HG03066 (cell line): Measurements from ENCODE around the gene ADCY10.
"Not testable (repeated sequence)": the region's sequence is repeated elsewhere in the genome, so short reads cannot be mapped to it uniquely, and the experiment has no call there.

Experiments used
- ATAC-seq: cut with Tn5 transposase; IDR thresholded peaks from one replicate; pipeline ENCODE4 v1.9.1; 2021; ENCODE audit warnings: low read depth; ENCODE audit not compliant: unreplicated experiment

The ADCY10 gene

GRCh38 chr1:167913895-167914496 is at the start of gene ADCY10:
ADCY10 (minus strand) TSS chr1:167914134; CDS start chr1:167905140, 8,994 bp downstream.
- ATAC-seq: no peak

GRCh38 chr1:167957710-167958109 is 43.8 kb upstream of the ADCY10 start:
- no peak for ATAC-seq

GRCh38 chr1:167955915-167956314 is 42.0 kb upstream of the ADCY10 start:
- no peak for ATAC-seq

GRCh38 chr1:167950569-167950968 is 36.6 kb upstream of the ADCY10 start:
- ATAC-seq: no peak

GRCh38 chr1:167949785-167950184 is 35.9 kb upstream of the ADCY10 start:
- ATAC-seq: no peak

GRCh38 chr1:167947733-167948132 is 33.8 kb upstream of the ADCY10 start:
- ATAC-seq: no peak

GRCh38 chr1:167943541-167943940 is 29.6 kb upstream of the ADCY10 start:
- ATAC-seq: no peak

GRCh38 chr1:167940264-167940663 is 26.3 kb upstream of the ADCY10 start:
- no peak for ATAC-seq

- no peak for ATAC-seq
Observed at GRCh38 chr1:167938080-167938636, 24.2 kb upstream of the ADCY10 start.

GRCh38 chr1:167937709-167938010 is 23.7 kb upstream of the ADCY10 start:
- no peak for ATAC-seq

GRCh38 chr1:167936930-167937708 is 23.2 kb upstream of the ADCY10 start, which contains the start of gene MPC2:
MPC2 (minus strand) TSS chr1:167937072; CDS start chr1:167935841, 1,231 bp downstream.
- peak; percentile 9 for ATAC-seq

GRCh38 chr1:167936068-167936929 is 22.4 kb upstream of the ADCY10 start, which contains the start of gene DCAF6:
DCAF6 (plus strand) TSS chr1:167936683; CDS start chr1:167936912, 229 bp downstream.
- peak; percentile 71 for ATAC-seq

- peak; percentile 2 for ATAC-seq
Observed at GRCh38 chr1:167935216-167936067, 21.5 kb upstream of the ADCY10 start.

GRCh38 chr1:167934426-167935215 is 20.7 kb upstream of the ADCY10 start:
- no peak for ATAC-seq

- no peak for ATAC-seq
Observed at GRCh38 chr1:167933788-167934187, 19.9 kb upstream of the ADCY10 start.

- ATAC-seq: no peak
Observed at GRCh38 chr1:167929725-167930124, 15.8 kb upstream of the ADCY10 start.

GRCh38 chr1:167928919-167929318 is 15.0 kb upstream of the ADCY10 start:
- ATAC-seq: not testable (repeated sequence)

- ATAC-seq: no peak
Observed at GRCh38 chr1:167928457-167928852, 14.5 kb upstream of the ADCY10 start.
